Right renal cortex interstitium (tissue), 3 donors: ENCODE measurements around the gene ASB17. TPM values are rescaled to one million over a fixed set of nuclear protein-coding genes. Genes with fewer than 3 reads are reported as not detected.

ENCODE experiments used
- polyA plus RNA-seq, 3 donors: library from polyadenylated mRNA; unstranded; fragments of 120-200 nt; gene quantifications; one replicate each; pipeline ENCODE4 v1.2.1, GENCODE V29; 2013; ENCODE audit not compliant: insufficient read length in 3 of 3

Gene ASB17
- polyA plus RNA-seq, 3 donors = not detected

Other genes starting within 250 kb of the ASB17 start
- 100 to 1,000 TPM; 133 to 150 (median 137) TPM for gene ACADM, start 207.7 kb downstream of the ASB17 start, polyA plus RNA-seq
- 10 to 100 TPM; 90.0 to 99.6 (median 96.2) TPM for gene RABGGTB, start 146.1 kb downstream of the ASB17 start, polyA plus RNA-seq
- under 1 TPM; 0.22 to 0.43 (median 0.25) TPM for gene MSH4, start 135.5 kb downstream of the ASB17 start, polyA plus RNA-seq
- gene ST6GALNAC3, start 142.3 kb upstream of the ASB17 start, polyA plus RNA-seq = 100 to 1,000 TPM in 1 of 3 donors, 10 to 100 TPM in 2; 90.2 to 103 (median 95.1) TPM